Adipocyte (in vitro differentiated cells): ENCODE measurements around the gene DALRD3.

Experiments used
- DNase-seq: peaks from one replicate; pipeline ENCODE4 v3.0.0-alpha.2; 2015; ENCODE audit warnings: low read depth
- H3K27me3 ChIP-seq: replicated peaks from 2 replicates; pipeline ENCODE4 v1.7.0; 2013; ENCODE audit warnings: mild to moderate bottlenecking, low read length, moderate library complexity; ENCODE audit not compliant: control insufficient read depth, insufficient read depth
- H3K36me3 ChIP-seq: 2 replicates; pipeline ENCODE4 v1.7.0; 2013; ENCODE audit warnings: low read length, mild to moderate bottlenecking, moderate library complexity; ENCODE audit not compliant: control insufficient read depth, insufficient read depth, severe bottlenecking
- H3K4me1 ChIP-seq: 2 replicates; pipeline ENCODE4 v1.7.0; 2013; ENCODE audit warnings: mild to moderate bottlenecking, low read length, moderate library complexity; ENCODE audit not compliant: control insufficient read depth, insufficient read depth
- H3K4me3 ChIP-seq: 2 replicates; pipeline ENCODE4 v1.7.0; 2013; ENCODE audit warnings: mild to moderate bottlenecking, low read length, moderate library complexity
- H3K9ac ChIP-seq: 2 replicates; pipeline ENCODE4 v1.7.0; 2013; ENCODE audit warnings: mild to moderate bottlenecking, low read length, moderate library complexity
- H3K9me3 ChIP-seq: 2 replicates; pipeline ENCODE4 v1.7.0; 2013; ENCODE audit warnings: mild to moderate bottlenecking, low read length, moderate library complexity; ENCODE audit not compliant: control insufficient read depth

DALRD3 gene

GRCh38 chr3:48999085-48999858, 19.1 kb downstream of the DALRD3 start:
- no peak overlapping the region for H3K4me3 ChIP-seq
- H3K27me3 ChIP-seq = no peaks in the 10 kb centered on the region

GRCh38 chr3:48997714-48998637, 20.4 kb downstream of the DALRD3 start:
- H3K9ac ChIP-seq = no peak overlapping the region
- H3K27me3 ChIP-seq = no peaks in the 10 kb centered on the region
- no peaks in the 10 kb centered on the region for H3K9me3 ChIP-seq
- DNase-seq = no peak
- H3K36me3 ChIP-seq = no peaks in the 10 kb centered on the region
- H3K4me3 ChIP-seq = no peak overlapping the region
- no peaks in the 10 kb centered on the region for H3K4me1 ChIP-seq

More at GRCh38 chr3:48999085-48999858, 19.1 kb downstream of the DALRD3 start:
- Histone ChIP-seq H3K9ac (no peak overlapping the region), H3K9me3 (no peaks in the 10 kb centered on the region), H3K36me3 (no peaks in the 10 kb centered on the region), H3K4me1 (no peaks in the 10 kb centered on the region)
- no peak for DNase-seq

- DNase-seq = no peak
- Histone ChIP-seq H3K36me3 (no peaks in the 10 kb centered on the region), H3K9ac (no peak overlapping the region), H3K4me1 (peaks cover under 1% of the 10 kb centered on the region), H3K9me3 (no peaks in the 10 kb centered on the region), H3K4me3 (no peak overlapping the region), H3K27me3 (no peaks in the 10 kb centered on the region)
Measured at GRCh38 chr3:48997102-48997635, 21.2 kb downstream of the DALRD3 start.

GRCh38 chr3:48996640-48997039, 21.7 kb downstream of the DALRD3 start:
- no peaks in the 10 kb centered on the region for H3K9me3 ChIP-seq
- no peaks in the 10 kb centered on the region for H3K27me3 ChIP-seq
- DNase-seq = no peak
- no peak overlapping the region for H3K9ac ChIP-seq
- H3K4me1 ChIP-seq = peaks cover 6% of the 10 kb centered on the region
- no peak overlapping the region for H3K4me3 ChIP-seq
- H3K36me3 ChIP-seq = no peaks in the 10 kb centered on the region

GRCh38 chr3:48993834-48994233, 24.5 kb downstream of the DALRD3 start:
- Histone ChIP-seq H3K4me3 (no peak overlapping the region), H3K9me3 (no peaks in the 10 kb centered on the region), H3K4me1 (peaks cover 24% of the 10 kb centered on the region), H3K9ac (no peak overlapping the region), H3K36me3 (no peaks in the 10 kb centered on the region), H3K27me3 (no peaks in the 10 kb centered on the region)
- no peak for DNase-seq

- Histone ChIP-seq H3K9me3 (no peaks in the 10 kb centered on the region), H3K4me1 (peaks cover 24% of the 10 kb centered on the region), H3K27me3 (no peaks in the 10 kb centered on the region), H3K4me3 (peak overlapping the region; percentile 85), H3K9ac (peak overlapping the region; percentile 91), H3K36me3 (no peaks in the 10 kb centered on the region)
- DNase-seq = peak; percentile 18
Measured at GRCh38 chr3:48991851-48992545, 26.4 kb downstream of the DALRD3 start.

- H3K27me3 ChIP-seq = no peaks in the 10 kb centered on the region
- H3K9ac ChIP-seq = peak overlapping the region; percentile 91
- no peaks in the 10 kb centered on the region for H3K9me3 ChIP-seq
- peaks cover 24% of the 10 kb centered on the region for H3K4me1 ChIP-seq
- peak overlapping the region; percentile 85 for H3K4me3 ChIP-seq
- H3K36me3 ChIP-seq = peaks cover 10% of the 10 kb centered on the region
- DNase-seq = peak; percentile 55
Measured at GRCh38 chr3:48990636-48991469, 27.5 kb downstream of the DALRD3 start.

- Histone ChIP-seq H3K9ac (peak within 1 kb of the TSS; percentile 91), H3K4me3 (peak within 1 kb of the TSS; percentile 85), H3K4me1 (peaks cover 24% of the 10 kb centered on the region), H3K9me3 (no peaks in the 10 kb centered on the region), H3K36me3 (peaks cover 19% of the 10 kb centered on the region), H3K27me3 (no peaks in the 10 kb centered on the region)
- DNase-seq = peak; percentile 97
Measured at GRCh38 chr3:48989796-48990635, 28.4 kb downstream of the DALRD3 start, which contains the start of gene P4HTM. TSS of gene P4HTM (plus strand) at chr3:48990241. CDS start at chr3:48990257, 16 bp downstream.

- DNase-seq = peak; percentile 36
- H3K4me3 ChIP-seq = peak overlapping the region; percentile 85
- H3K4me1 ChIP-seq = peaks cover 24% of the 10 kb centered on the region
Measured at GRCh38 chr3:48989126-48989795, 29.1 kb downstream of the DALRD3 start.

More at GRCh38 chr3:48989126-48989795, 29.1 kb downstream of the DALRD3 start:
- H3K9ac ChIP-seq = peak overlapping the region; percentile 91
- H3K9me3 ChIP-seq = no peaks in the 10 kb centered on the region
- no peaks in the 10 kb centered on the region for H3K27me3 ChIP-seq
- peaks cover 26% of the 10 kb centered on the region for H3K36me3 ChIP-seq
